ENCODE measurements around the gene SSBP2. TPM values are rescaled to one million over a fixed set of nuclear protein-coding genes. Genes with fewer than 3 reads are reported as not detected.

The SSBP2 gene
- total and polyA plus RNA-seq, 2 donors (not counting 1 experiment from before 2014, with no cell fraction given), result 44.4 to 63.1 TPM

DNA sequence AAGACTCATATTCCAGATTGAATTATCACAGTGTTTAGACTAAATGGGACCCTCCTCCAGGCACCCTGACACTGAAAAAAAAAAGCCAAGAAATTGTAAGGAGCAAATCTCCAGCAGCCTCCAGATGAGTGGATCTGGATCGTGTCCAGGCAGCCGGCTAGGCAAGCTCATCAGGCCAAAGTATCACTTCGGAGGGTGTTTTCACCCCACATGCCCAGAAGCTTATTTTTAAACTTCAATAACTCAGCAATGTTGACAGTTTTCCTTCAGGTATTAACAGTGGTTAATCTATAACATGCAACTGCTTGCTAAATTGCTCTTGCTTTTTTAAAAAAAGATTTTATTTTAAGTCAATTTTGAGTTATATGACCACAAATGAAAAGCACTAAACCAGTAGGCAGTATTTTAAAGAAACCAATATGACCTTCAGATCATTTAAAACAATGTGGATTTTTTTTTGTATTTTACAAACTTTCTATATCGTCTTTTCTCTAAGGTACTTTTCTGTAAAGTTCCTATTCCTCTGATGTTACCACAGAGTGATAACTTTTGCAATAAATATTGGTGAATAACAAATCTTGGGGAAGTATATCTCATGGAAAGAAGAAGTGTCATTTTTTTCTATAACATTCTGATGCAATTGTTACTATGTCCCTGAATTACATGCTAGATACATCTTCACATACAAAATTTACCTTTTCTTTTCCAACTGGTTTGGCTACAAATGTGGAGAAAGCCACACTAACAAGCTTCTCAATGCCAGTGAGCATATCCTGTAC is 387.6 kb downstream of the SSBP2 start:
- no peak overlapping the region for H3K4me2 ChIP-seq (ENCODE audit: extremely low read depth, insufficient read depth, low read length)
- no peaks in the 10 kb centered on the region for H3K27me3 ChIP-seq (ENCODE audit: control insufficient read depth, insufficient read depth, low read length)
- no peaks in the 10 kb centered on the region for H3K79me2 ChIP-seq (ENCODE audit: control insufficient read depth, insufficient read depth, low read length)
- H3K36me3 ChIP-seq (ENCODE audit: control insufficient read depth, insufficient read depth, low read length), result no peaks in the 10 kb centered on the region
- H3K27ac ChIP-seq (ENCODE audit: insufficient read depth, low read length), result no peak overlapping the region
- TF ChIP-seq EZH2 (IDR thresholded peaks at IDR 0.05; ENCODE audit: low read length, missing control alignments), result no peak
- TF ChIP-seq CTCF (conservative IDR thresholded peaks at IDR 0.05 in 1 of 2, IDR thresholded peaks at IDR 0.05 in 1 of 2; ENCODE audit: low read depth in 1 of 2, low read length in 2 of 2), result no peak
- H3K4me3 ChIP-seq (replicated peaks in 1 of 4; ENCODE audit: control extremely low read depth in 1 of 4, insufficient read depth in 1 of 4, low read depth in 3 of 4, low read length in 4 of 4), result no peak overlapping the region
- peak in 1 of 2 donors; percentile 5 for DNase-seq (ENCODE audit: low read depth in 2 of 2)
- no peaks in the 10 kb centered on the region for H4K20me1 ChIP-seq (ENCODE audit: control insufficient read depth, extremely low read depth, insufficient read depth, low read length)
- no peaks in the 10 kb centered on the region for H3K4me1 ChIP-seq (ENCODE audit: control insufficient read depth, extremely low read depth, insufficient read depth, low read length)
- no peak overlapping the region for H3K9ac ChIP-seq (ENCODE audit: insufficient read depth, low read length)
- H2AFZ ChIP-seq (ENCODE audit: low read length), result no peak overlapping the region
- no peaks in the 10 kb centered on the region for H3K9me3 ChIP-seq (ENCODE audit: control insufficient read depth, insufficient read depth, low read depth, low read length)

Other genes with a start within 250 kb of the SSBP2 start
- 8.7 and 8.8 TPM in 2 replicates for gene ATG10, start 220.9 kb upstream of the SSBP2 start, total RNA-seq
- gene ATG10, start 220.9 kb upstream of the SSBP2 start, polyA plus RNA-seq, result 2.5 and 3.1 TPM in 2 replicates